GM19238 (cell line): ENCODE data around the gene TRIM52.
"Not testable (repeated sequence)": the region's sequence is repeated elsewhere in the genome, so short reads cannot be mapped to it uniquely, and the experiment has no call there.

Experiments used
- DNase-seq: peaks from one replicate; pipeline ENCODE4 v3.0.0; 2011; ENCODE audit warnings: low spot score; ENCODE audit not compliant: insufficient read length

Gene TRIM52

DNA sequence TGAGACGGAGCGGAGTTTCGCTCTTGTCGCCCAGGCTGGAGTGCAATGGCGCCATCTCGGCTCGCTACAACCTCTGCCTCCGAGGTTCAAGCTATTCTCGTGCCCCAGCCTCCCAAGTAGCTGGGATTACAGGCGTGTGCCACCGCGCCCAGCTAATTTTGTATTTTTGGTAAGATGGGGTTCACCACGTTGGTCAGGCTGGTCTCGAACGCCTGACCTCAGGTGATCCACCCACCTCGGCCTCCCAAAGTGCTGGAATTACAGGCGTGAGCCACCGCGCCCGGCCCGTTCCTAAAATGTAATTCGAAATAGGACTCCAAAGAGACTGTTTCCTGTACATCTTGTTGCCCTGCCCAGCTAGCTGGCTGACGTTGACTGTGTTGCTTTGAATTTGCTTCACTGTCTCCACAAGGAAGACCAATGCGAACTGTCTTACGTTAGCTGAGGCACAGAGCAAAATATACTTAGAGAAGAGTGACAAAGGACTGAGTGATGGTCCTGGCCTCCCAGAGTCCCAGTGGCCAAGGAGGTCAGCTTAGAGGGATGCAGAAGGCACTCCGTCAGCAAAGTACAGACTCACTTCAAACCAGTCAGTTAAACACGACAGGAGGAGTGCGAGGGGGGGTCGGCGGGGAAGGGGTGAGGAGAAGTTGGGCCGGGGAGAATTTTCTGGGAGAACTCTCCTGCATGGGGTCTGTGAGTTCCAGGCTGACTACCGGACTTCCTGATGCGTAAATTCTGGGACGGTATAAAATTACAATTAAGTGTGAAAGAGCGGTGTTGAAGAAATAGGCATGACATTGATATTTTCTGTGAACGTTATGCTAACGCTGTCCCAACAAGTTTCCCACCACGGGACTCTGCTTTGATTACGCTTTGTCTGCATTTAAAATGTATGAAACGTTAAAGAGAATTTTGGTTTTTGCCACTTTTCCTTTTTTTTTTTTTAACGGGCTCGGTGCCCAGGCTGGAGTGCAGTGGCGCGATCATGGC lies 44.6 kb downstream of the TRIM52 start:
- DNase-seq, result no peak

DNA sequence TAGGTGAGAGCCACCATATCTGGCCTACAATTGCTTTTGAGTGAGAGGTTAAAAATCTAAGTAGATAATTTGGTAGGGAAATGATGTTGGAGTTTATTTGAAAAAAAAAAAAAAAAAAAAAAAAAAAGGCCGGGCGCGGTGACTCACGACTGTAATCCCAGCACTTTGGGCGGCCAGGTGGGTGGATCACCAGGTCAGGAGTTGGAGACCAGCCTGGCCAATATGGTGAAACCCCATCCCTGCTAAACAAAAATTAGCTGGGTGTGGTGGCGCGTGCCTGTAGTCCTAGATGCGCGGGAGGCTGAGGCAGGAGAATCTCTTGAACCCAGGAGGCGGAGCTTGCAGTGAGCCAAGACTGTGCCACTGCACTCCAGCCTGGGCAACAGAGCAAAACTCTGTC lies 46.7 kb downstream of the TRIM52 start:
- not testable (repeated sequence) for DNase-seq

GRCh38 chr5:181212934-181213333 lies 48.0 kb downstream of the TRIM52 start:
- DNase-seq, result no peak

- no peak for DNase-seq
These were observed 48.9 kb downstream of the TRIM52 start for GRCh38 chr5:181212080-181212479.

- no peak for DNase-seq
These were observed 49.7 kb downstream of the TRIM52 start for GRCh38 chr5:181211208-181211607.

GRCh38 chr5:181210698-181211097 lies 50.2 kb downstream of the TRIM52 start:
- not testable (repeated sequence) for DNase-seq

DNA sequence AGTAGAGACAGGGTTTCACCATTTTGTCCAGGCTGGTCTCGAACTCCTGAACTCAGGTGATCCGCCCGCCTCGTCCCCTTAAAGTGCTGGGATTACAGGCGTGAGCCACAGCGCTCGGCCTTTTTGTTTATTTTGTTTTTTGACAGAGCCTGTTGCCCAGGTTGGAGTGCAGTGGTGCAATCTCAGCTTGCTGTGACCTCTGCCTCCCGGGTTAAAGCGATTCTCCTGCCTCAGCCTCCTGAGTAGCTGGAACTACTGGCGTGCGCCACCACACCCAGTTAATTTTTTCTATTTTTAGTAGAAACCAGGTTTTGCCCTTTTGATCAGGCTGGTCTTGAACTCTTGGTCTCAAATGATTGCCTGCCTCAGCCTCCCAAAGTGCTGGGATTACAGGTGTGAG lies 50.8 kb downstream of the TRIM52 start:
- not testable (repeated sequence) for DNase-seq

DNA sequence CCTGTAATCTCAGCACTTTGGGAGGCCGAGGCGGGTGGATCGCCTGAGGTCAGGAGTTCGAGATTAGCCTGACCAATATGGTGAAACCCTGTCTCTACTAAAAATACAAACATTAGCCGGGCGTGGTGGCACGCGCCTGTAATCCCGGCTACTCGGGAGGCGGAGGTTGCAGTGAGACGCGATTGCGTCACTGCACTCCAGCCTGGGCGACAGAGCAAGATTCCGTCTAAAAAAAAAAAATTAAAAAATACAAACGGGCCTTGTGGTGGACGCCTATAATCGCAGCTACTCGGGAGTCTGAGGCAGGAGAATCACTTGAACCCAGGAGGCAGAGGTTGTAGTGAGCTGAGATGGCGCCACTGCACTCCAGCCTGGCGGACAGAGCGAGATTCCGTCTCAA lies 51.9 kb downstream of the TRIM52 start:
- DNase-seq, result not testable (repeated sequence)

GRCh38 chr5:181207960-181208253 lies 53.0 kb downstream of the TRIM52 start:
- DNase-seq, result no peak

DNA sequence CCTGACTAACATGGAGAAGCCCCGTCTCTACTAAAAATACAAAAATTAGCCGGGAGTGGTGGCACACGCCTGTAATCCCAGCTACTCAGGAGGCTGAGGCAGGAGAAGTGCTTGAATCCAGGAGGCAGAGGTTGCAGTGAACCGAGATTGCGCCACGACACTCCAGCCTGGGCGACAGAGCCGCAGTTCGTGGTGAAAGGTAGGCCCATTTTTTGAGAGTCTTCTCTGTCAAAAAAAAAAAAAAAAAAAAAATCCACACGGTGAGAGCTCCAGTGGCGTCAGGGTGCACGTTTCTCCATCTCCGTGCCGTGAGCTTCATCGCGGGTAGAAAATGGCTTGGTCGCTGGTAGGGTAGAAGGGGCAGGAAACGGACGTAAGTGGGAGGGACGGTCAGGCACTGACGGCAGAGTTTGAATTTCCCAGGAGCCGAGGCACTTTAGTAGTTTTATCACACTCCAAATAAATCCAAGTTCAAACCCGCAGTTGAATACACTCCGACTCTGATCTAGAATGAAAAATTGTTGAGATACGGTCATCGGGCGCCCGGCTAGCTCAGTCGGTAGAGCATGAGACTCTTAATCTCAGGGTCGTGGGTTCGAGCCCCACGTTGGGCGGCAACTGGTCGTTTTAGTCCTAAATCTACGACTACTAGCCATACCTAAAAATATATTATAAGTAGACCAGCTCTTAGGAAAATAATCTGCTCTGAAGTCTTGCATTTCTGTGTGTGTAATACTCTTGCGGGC lies 53.6 kb downstream of the TRIM52 start:
- DNase-seq, result no peak

DNA sequence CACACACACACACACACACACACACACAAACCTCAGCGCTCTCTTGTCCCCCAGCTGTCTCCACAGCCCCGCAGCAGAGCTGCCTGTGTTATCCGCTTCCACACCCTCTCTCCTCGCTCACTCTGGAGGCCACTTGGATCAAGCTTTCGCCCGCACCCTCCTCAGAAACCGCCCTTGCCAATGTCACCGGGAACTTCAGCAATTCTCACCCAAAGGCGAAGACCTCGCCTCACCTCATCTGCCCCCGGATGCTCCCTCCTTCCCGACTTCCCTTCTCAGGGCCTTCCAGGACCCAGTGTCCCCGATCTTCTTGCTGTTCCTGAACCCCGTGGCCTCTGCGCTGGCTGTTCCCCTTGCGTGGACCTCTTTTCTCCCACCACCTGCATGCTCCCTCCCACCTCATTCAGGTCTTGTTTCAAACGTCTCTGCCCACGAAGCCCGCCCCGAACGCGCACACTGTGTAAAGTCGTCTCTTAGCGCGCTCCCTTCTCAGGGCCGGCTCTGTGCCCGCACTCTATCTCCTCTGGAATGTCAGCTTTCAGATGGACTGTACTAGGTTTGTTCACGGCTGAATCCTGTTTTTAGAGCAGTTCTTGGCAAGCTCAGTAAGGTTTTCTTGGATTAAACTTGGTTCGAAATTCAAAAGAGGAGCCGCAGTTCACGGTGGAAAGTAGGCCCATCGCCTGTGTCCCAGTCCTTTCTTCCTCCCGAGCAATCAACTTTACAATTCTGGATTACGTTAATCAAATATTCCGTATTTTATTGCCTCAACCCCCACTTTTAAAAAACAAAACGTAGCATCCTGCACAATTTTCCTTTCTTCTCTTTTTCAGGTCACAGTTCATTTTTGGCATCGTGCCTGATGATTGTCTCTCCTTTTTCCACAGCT lies 54.9 kb downstream of the TRIM52 start:
- peak; percentile 16 for DNase-seq
